Mammary epithelial cell (primary cell): ENCODE results near the gene PIK3R3.

Experiments
- CTCF ChIP-seq, 2 donors: IDR thresholded peaks in 1 of 2; conservative IDR thresholded peaks in 1 of 2; 2 replicates each; pipeline ENCODE4 v1.5.1; 2011 to 2012; ENCODE audit warnings: inconsistent platforms in 2 of 2, low read length in 2 of 2, mild to moderate bottlenecking in 2 of 2, control low read depth in 1 of 2, low read depth in 1 of 2; ENCODE audit not compliant: insufficient read depth in 1 of 2; ENCODE audit errors: extremely low read depth in 1 of 2
- EZH2 ChIP-seq: IDR thresholded peaks from 2 replicates; pipeline ENCODE4 v1.6.1; 2012; ENCODE audit warnings: low read length, inconsistent platforms, borderline replicate concordance

- TF ChIP-seq EZH2 (no peak), CTCF (conservative IDR thresholded peaks at IDR 0.05 in 1 of 2, IDR thresholded peaks at IDR 0.05 in 1 of 2; ENCODE audit: extremely low read depth in 1 of 2, insufficient read depth in 1 of 2, low read depth in 1 of 2, low read length in 2 of 2) (no peak)
Observed at GRCh38 chr1:46133181-46133658, 791 bp upstream of the PIK3R3 start.
